GM12878 (cell line): Measurements from ENCODE around the gene PTGDR2. TPM values are rescaled to one million over a fixed set of nuclear protein-coding genes. Genes with fewer than 3 reads are reported as not detected.

Experiments
- ATAC-seq: fragments of 200-7000 bp; cut with Tn5 transposase; 3 replicates; pipeline ENCODE4 v1.9.1; 2020; ENCODE audit warnings: mild to moderate bottlenecking, moderate library complexity
- BruUV-seq: library from RNA; stranded (reverse); fragments of 400-500 nt; replicated peaks from 2 replicates; lab custom pipeline; 2021; lab: Mats Ljungman, UMichigan
- CTCF ChIA-PET: fragments of 300-600 bp; sonication (Branson Sonifier 250); formaldehyde crosslinking; extraction: SDS; loops from one replicate; lab custom pipeline; 2021; ENCODE audit warnings: inconsistent platforms; lab: Yijun Ruan, JAX
- POLR2A ChIA-PET: fragments of 350-600 bp; formaldehyde crosslinking; extraction: SDS; loops from one replicate; lab custom pipeline; 2021; ENCODE audit warnings: inconsistent platforms; lab: Charles Lee
- RAD21 ChIA-PET: fragments of 300-600 bp; sonication (Branson Sonifier 250); formaldehyde crosslinking; loops from one replicate; lab custom pipeline; 2023; ENCODE audit warnings: antibody characterized with exemption; ENCODE audit not compliant: unreplicated experiment; lab: Charles Lee
- SMC1A ChIA-PET: fragments of 300-600 bp; sonication (Branson Sonifier 250); formaldehyde crosslinking; loops from one replicate; lab custom pipeline; 2023; ENCODE audit not compliant: unreplicated experiment, uncharacterized antibody; lab: Charles Lee
- DNase-seq: peaks from one replicate; pipeline ENCODE4 v3.0.0-alpha.2; 2011; ENCODE audit warnings: low read depth, low spot score
- FAIRE-seq: peaks from 3 replicates; lab custom pipeline; 2011; peaks lifted over from hg19 to GRCh38; lab: Jason Lieb, UNC
- H2AFZ ChIP-seq: 2 replicates; pipeline ENCODE4 v1.6.0; 2011; ENCODE audit warnings: low read depth, low read length, control low read depth; ENCODE audit not compliant: control insufficient read depth
- H3K27ac ChIP-seq: 2 replicates; pipeline ENCODE4 v1.5.1; 2011; ENCODE audit warnings: control low read depth; ENCODE audit not compliant: control insufficient read depth, insufficient read depth
- H3K27me3 ChIP-seq, 2 experiments: replicated peaks in 1 of 2; 2 replicates each; pipeline versions ENCODE4 v1.6.0 to v1.6.1; 2011; ENCODE audit warnings: low read length in 1 of 2; ENCODE audit not compliant: control insufficient read depth in 2 of 2, insufficient read depth in 2 of 2
- H3K36me3 ChIP-seq, 2 experiments: 2 replicates each; pipeline ENCODE4 v1.5.1; 2011; ENCODE audit warnings: low read length in 1 of 2; ENCODE audit not compliant: control insufficient read depth in 2 of 2, insufficient read depth in 2 of 2
- H3K4me1 ChIP-seq: 2 replicates; pipeline ENCODE4 v1.6.1; 2011; ENCODE audit warnings: mild to moderate bottlenecking, low read length, moderate library complexity, mixed read lengths; ENCODE audit not compliant: control insufficient read depth, insufficient read depth
- H3K4me2 ChIP-seq: 2 replicates; pipeline ENCODE4 v1.6.0; 2011; ENCODE audit warnings: control low read depth; ENCODE audit not compliant: control insufficient read depth, insufficient read depth
- H3K4me3 ChIP-seq: fragments of 200-600 bp; sonication (generic); 2 replicates; pipeline ENCODE4 v1.5.1; 2016
- H3K79me2 ChIP-seq: 2 replicates; pipeline ENCODE4 v1.6.0; 2011; ENCODE audit warnings: low read length; ENCODE audit not compliant: control insufficient read depth, insufficient read depth
- H3K9ac ChIP-seq: 2 replicates; pipeline ENCODE4 v1.8.0; 2011; ENCODE audit warnings: low read length, control low read depth, mixed read lengths; ENCODE audit not compliant: control insufficient read depth, insufficient read depth
- H3K9me3 ChIP-seq: replicated peaks from 3 replicates; pipeline ENCODE4 v1.5.1; 2011; ENCODE audit warnings: mild to moderate bottlenecking, low read length; ENCODE audit not compliant: control insufficient read depth, insufficient read depth
- H4K20me1 ChIP-seq: 2 replicates; pipeline ENCODE4 v1.6.0; 2011; ENCODE audit not compliant: control insufficient read depth, insufficient read depth
- CBX5 ChIP-seq: sonication (generic); IDR thresholded peaks from 2 replicates; pipeline ENCODE4 v1.6.1; 2016; ENCODE audit warnings: low read depth, moderate library complexity, mild to moderate bottlenecking, inconsistent platforms
- NRF1 ChIP-seq: conservative IDR thresholded peaks from 2 replicates; pipeline ENCODE4 v1.6.1; 2011; ENCODE audit warnings: mild to moderate bottlenecking, low read depth, low read length, improper control_type of control experiment
- STAT1 ChIP-seq: fragments of 450-650 bp; conservative IDR thresholded peaks from 2 replicates; pipeline ENCODE4 v1.6.1; 2014; ENCODE audit warnings: antibody characterized with exemption, mild to moderate bottlenecking
- SUPT20H ChIP-seq: IDR thresholded peaks from 2 replicates; pipeline ENCODE4 v1.6.1; 2011; ENCODE audit warnings: low read depth, mild to moderate bottlenecking, low read length, moderate library complexity, borderline replicate concordance; ENCODE audit not compliant: control insufficient read depth
- ZNF622 ChIP-seq: fragments of 450-650 bp; IDR thresholded peaks from 2 replicates; pipeline ENCODE4 v1.6.1; 2017; ENCODE audit warnings: mild to moderate bottlenecking, inconsistent platforms
- WGBS: methylation state at CpG from one replicate; pipeline ENCODE4 v1.1.6; 2016; ENCODE audit warnings: low lambda C conversion rate; ENCODE audit not compliant: insufficient replicate concordance, insufficient coverage; ENCODE audit errors: missing lambda C conversion rate; 5-methylcytosine and 5-hydroxymethylcytosine counted together
- in situ Hi-C: fragments of 300-500 bp; cut with MboI; formaldehyde crosslinking; loops from 9 replicates; pipeline ENCODE4 v1.14.3; 2018; ENCODE audit warnings: mixed read lengths
- intact Hi-C: fragments of 100-400 bp; cut with micrococcal nuclease; formaldehyde crosslinking; loops from one replicate; pipeline ENCODE4 v1.14.2; 2022; ENCODE audit not compliant: unreplicated experiment
- polyA plus RNA-seq, 11 experiments: library from polyadenylated mRNA; depleted of rRNA in 4 of 11; unstranded in 6 of 11; stranded (reverse) in 5 of 11; fragments of >200 nt; fragmentation: Nextera tagmentation in 4 of 11; fragmentation: Illumina TruSeq in 1 of 11; extraction: Ambion mirVana in 4 of 11; extraction: Trizol in 1 of 11; gene quantifications; 1 replicate in 1 of 11; 2 replicates in 10 of 11; pipeline versions ENCODE4 v1.2.1 to v1.2.3, GENCODE V29; 2011 to 2016; ENCODE audit warnings: inconsistent platforms in 2 of 11, missing spikeins in 2 of 11, low read depth in 1 of 11
- total RNA-seq, 4 experiments: library from RNA; depleted of rRNA in 3 of 4; stranded (reverse); fragments of >200 nt in 3 of 4; fragmentation: Illumina TruSeq in 1 of 4; extraction: Trizol in 1 of 4; gene quantifications; 2 replicates each; pipeline versions ENCODE4 v1.2.1 to v1.2.3, GENCODE V29; 2013 to 2021
- TF ChIP-seq, protein P1 (sequence below), 3 experiments: IDR thresholded peaks in 2 of 3; conservative IDR thresholded peaks in 1 of 3; 2 replicates each; pipeline ENCODE4 v1.5.1; 2011; ENCODE audit warnings: low read depth in 3 of 3, low read length in 3 of 3, mild to moderate bottlenecking in 3 of 3, control low read depth in 2 of 3, moderate library complexity in 2 of 3, inconsistent platforms in 1 of 3, mixed read lengths in 1 of 3; ENCODE audit not compliant: control insufficient read depth in 2 of 3, insufficient read depth in 1 of 3; ENCODE audit errors: extremely low read depth in 1 of 3

Gene PTGDR2
- total and polyA plus RNA-seq, 10 of the 15 experiments (the other 5 are each of a cell fraction or from before 2014, with no cell fraction given): 0.01 to 0.28 (median 0.15) TPM; not detected in 6

DNA sequence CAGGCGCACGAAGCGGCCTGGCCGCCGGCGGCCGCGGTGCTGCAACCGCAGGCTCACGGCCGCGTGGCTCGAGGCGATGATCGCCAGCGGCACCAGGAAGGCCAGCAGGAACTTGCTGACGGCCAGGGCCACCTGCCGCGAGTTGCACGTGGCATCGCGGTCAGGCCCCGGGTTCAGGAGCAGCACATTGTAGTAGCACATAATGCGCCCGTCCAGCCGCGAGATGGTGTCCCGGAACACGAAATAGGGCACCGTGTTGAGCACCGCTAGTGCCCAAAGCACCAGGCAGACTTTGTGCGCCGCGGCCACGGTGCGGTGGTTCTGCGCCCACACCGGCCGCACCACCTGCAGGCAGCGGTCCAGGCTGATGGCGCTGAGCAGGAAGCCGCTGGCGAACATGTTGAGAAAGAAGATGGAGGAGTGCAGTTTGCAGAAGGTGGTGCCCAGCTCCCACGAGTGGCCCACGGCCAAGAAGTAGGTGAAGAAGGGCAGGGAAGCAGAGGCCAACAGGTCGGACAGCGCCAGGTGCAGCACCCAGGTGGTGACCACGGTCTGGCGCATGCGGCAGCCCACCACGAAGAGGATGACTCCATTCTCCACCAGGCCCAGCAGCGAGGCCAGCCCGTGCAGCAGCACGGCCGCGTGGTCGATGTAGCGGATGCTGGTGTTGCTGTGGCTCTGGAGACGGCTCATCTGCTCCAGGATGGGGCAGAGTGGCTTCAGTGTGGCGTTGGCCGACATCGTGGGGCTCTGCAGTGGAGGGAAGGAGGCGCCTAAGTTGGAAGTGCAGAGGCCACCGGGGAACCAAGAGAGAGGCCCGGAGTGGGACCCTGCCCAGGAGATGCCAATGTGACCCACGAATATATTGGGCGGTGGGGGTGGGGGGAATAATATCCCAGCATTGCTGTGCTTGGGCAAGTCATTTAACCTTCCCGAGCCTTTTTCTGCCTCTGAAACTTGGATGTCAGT lies 2.5 kb downstream of the PTGDR2 start (continued):
- TF ChIP-seq, protein P1, sequence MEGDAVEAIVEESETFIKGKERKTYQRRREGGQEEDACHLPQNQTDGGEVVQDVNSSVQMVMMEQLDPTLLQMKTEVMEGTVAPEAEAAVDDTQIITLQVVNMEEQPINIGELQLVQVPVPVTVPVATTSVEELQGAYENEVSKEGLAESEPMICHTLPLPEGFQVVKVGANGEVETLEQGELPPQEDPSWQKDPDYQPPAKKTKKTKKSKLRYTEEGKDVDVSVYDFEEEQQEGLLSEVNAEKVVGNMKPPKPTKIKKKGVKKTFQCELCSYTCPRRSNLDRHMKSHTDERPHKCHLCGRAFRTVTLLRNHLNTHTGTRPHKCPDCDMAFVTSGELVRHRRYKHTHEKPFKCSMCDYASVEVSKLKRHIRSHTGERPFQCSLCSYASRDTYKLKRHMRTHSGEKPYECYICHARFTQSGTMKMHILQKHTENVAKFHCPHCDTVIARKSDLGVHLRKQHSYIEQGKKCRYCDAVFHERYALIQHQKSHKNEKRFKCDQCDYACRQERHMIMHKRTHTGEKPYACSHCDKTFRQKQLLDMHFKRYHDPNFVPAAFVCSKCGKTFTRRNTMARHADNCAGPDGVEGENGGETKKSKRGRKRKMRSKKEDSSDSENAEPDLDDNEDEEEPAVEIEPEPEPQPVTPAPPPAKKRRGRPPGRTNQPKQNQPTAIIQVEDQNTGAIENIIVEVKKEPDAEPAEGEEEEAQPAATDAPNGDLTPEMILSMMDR (IDR thresholded peaks at IDR 0.05 in 2 of 3, conservative IDR thresholded peaks at IDR 0.05 in 1 of 3; ENCODE audit: control insufficient read depth in 2 of 3, extremely low read depth in 1 of 3, insufficient read depth in 1 of 3, low read depth in 3 of 3, low read length in 3 of 3): no peak
- TF ChIP-seq ZNF622: no peak
- TF ChIP-seq STAT1: no peak
- TF ChIP-seq NRF1: no peak

DNA sequence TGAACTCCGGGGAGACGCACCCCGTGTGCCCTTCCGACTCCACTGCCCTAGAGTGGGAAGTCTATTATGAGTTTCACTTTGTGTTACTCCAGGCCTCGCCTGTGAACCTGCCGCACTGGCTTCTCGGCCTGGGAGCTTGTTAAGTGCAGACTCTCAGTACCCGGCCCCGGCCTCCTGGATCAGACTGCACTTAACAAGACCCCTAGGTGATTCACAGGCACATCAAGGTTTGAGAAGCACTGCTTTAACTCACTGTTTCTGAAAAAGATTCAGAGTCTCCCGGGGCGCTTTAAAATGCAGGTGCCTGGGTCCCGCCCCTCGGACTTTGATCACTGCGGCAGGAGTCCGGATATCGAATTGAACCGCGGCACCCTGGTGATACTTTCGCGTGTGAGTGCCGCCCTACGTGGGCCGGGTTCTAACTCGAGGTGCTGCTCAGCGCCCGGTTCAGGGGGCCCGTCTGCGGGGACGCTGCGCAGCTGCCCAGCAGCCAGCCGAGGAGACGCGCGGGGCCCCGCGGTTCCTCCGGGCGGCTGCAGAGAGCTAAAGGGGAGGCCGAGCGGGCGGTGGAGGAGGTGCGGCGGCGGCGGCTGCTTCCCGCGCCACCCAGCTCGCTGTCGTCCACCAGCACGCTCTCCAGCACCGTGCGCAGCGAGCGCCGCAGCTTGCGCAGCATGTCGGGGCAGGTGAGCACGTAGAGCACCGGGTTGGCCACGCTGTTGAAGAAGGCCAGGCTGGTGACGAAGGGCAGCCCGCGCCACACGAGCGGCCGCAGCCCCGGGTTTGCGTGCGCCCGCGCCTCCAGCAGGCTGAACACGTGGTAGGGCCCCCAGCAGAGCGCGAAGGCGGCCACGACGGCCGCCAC lies 3.4 kb downstream of the PTGDR2 start:
- in situ Hi-C loops: no loop called here
- no peaks in the 10 kb centered on the region for H4K20me1 ChIP-seq
- SMC1A ChIA-PET: no interaction called here
- H3K9ac ChIP-seq: no peak overlapping the region
- H3K4me2 ChIP-seq: no peak overlapping the region
- intact Hi-C loops: no loop called here
- WGBS: 98% methylated on average over 62 of the region's 78 CpGs
- BruUV-seq: no TSS peak
- H3K36me3 ChIP-seq: peaks cover 8 to 27% of the 10 kb centered on the region in 2 experiments
- FAIRE-seq (no peak), ATAC-seq (no peak), DNase-seq (no peak)
- CTCF ChIA-PET: no interaction called here
- POLR2A ChIA-PET: no interaction called here
- TF ChIP-seq SUPT20H (no peak), CBX5 (no peak)
- no peaks in the 10 kb centered on the region for H3K4me1 ChIP-seq
- RAD21 ChIA-PET: no interaction called here
- H3K4me3 ChIP-seq: no peak overlapping the region
- H3K79me2 ChIP-seq: no peaks in the 10 kb centered on the region
- H2AFZ ChIP-seq: no peak overlapping the region
- no peak overlapping the region for H3K27ac ChIP-seq
- H3K9me3 ChIP-seq: no peaks in the 10 kb centered on the region
- no peaks in the 10 kb centered on the region for H3K27me3 ChIP-seq
